ENCODE results near the gene CHIC1. TPM values are rescaled to one million over a fixed set of nuclear protein-coding genes. Genes with fewer than 3 reads are reported as not detected.
"Not testable (repeated sequence)": the region's sequence is repeated elsewhere in the genome, so short reads cannot be mapped to it uniquely, and the experiment has no call there.

CHIC1 gene
- total RNA-seq, 1 experiment from 2014 or later = 8.6 TPM

DNA sequence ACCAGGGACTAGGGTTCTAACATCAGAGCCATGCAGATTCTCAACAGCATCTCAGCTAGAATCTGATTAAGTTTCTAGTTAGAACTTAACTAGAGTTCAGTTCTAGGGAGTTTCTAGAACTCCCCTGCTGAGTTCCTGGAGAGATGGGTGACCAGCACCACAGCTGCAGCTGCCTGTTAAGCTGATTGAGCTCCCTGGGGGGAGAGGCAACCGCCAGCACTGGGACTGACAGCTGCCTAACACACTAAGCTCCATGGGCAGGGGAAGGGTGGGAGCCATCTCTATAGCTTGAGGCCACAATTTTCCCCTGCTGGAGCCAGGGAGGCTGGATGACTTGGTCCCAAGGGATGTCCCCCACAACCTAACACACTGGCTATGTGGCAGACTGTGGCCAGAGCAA, 84.2 kb downstream of the CHIC1 start:
- BruUV-seq (replicated peaks) = no TSS peak
- H3K27ac ChIP-seq = no peak overlapping the region
- no peak for TF ChIP-seq EZH2 (IDR thresholded peaks at IDR 0.05; ENCODE audit: low read depth)
- TF ChIP-seq, protein P1, sequence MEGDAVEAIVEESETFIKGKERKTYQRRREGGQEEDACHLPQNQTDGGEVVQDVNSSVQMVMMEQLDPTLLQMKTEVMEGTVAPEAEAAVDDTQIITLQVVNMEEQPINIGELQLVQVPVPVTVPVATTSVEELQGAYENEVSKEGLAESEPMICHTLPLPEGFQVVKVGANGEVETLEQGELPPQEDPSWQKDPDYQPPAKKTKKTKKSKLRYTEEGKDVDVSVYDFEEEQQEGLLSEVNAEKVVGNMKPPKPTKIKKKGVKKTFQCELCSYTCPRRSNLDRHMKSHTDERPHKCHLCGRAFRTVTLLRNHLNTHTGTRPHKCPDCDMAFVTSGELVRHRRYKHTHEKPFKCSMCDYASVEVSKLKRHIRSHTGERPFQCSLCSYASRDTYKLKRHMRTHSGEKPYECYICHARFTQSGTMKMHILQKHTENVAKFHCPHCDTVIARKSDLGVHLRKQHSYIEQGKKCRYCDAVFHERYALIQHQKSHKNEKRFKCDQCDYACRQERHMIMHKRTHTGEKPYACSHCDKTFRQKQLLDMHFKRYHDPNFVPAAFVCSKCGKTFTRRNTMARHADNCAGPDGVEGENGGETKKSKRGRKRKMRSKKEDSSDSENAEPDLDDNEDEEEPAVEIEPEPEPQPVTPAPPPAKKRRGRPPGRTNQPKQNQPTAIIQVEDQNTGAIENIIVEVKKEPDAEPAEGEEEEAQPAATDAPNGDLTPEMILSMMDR (conservative IDR thresholded peaks at IDR 0.05) = no peak
- H3K79me2 ChIP-seq (ENCODE audit: low read depth) = no peaks in the 10 kb centered on the region
- H3K36me3 ChIP-seq (ENCODE audit: low read depth) = no peaks in the 10 kb centered on the region
- H3K9me2 ChIP-seq (ENCODE audit: insufficient read depth) = no peaks in the 10 kb centered on the region
- H3K4me1 ChIP-seq (replicated peaks; ENCODE audit: insufficient read depth) = no peaks in the 10 kb centered on the region
- H3K27me3 ChIP-seq (ENCODE audit: insufficient read depth, low read depth) = no peaks in the 10 kb centered on the region
- intact Hi-C loops (cut with micrococcal nuclease; ENCODE audit: unreplicated experiment) = no loop called here
- DNase-seq = no peak
- H3K4me2 ChIP-seq = no peak overlapping the region
- no peaks in the 10 kb centered on the region for H4K20me1 ChIP-seq (ENCODE audit: insufficient read depth)
- no peaks in the 10 kb centered on the region for H3F3A ChIP-seq (ENCODE audit: insufficient read depth, low read depth)
- ChIA-PET CTCF (no interaction called here), POLR2A (ENCODE audit: unreplicated experiment) (no interaction called here)
- no peak overlapping the region for H3K4me3 ChIP-seq
- no peak overlapping the region for H2AFZ ChIP-seq
- H3K9me3 ChIP-seq (ENCODE audit: insufficient read depth, low read depth) = no peaks in the 10 kb centered on the region; the same call in 1 of the 2 replicates

DNA sequence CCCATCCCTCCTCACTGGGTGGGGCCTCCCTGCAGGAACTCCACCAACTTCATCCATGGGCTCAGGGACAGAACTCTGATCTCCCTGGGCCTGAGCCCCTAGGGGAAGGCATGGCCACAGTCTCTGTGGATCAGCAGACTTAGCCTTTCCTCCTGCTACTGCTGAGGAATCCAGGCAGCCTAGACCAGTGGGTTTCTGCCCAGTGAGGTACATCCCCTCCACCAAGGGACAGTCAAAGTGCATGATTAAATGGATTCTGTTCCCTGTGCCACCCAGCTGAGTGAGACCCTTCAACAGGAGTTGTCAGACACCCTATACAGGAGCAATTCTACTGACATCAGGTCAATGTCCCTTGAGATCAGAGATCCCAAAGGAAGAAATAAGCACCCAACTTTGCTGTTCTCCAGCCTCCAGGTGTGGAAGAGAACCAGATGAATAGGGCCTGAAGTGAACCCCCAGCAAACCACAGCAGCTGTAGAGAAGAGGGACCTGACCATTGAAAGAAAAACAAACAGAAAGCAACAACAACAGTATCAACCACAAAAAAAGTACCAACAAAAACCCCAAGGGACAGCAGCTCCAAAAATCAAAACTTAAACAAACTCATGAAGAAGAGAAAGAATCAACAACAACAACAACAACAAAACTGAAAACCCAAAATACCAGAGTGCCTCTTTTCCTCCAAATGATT, 84.8 kb downstream of the CHIC1 start:
- ChIA-PET POLR2A (ENCODE audit: unreplicated experiment) (no interaction called here), CTCF (no interaction called here)
- no peaks in the 10 kb centered on the region for H3K4me1 ChIP-seq (replicated peaks; ENCODE audit: insufficient read depth)
- no peak overlapping the region for H3K4me3 ChIP-seq
- no peak overlapping the region for H2AFZ ChIP-seq
- no peaks in the 10 kb centered on the region for H3K36me3 ChIP-seq (ENCODE audit: low read depth)
- no peaks in the 10 kb centered on the region for H3K27me3 ChIP-seq (ENCODE audit: insufficient read depth, low read depth)
- H3K79me2 ChIP-seq (ENCODE audit: low read depth) = no peaks in the 10 kb centered on the region
- no peak for DNase-seq
- H3K27ac ChIP-seq = no peak overlapping the region
- H3K9me3 ChIP-seq (ENCODE audit: insufficient read depth, low read depth) = no peaks in the 10 kb centered on the region; the same call in 1 of the 2 replicates
- no TSS peak for BruUV-seq (replicated peaks)
- TF ChIP-seq, protein P1 (conservative IDR thresholded peaks at IDR 0.05) = no peak
- TF ChIP-seq EZH2 (IDR thresholded peaks at IDR 0.05; ENCODE audit: low read depth) = no peak
- no peaks in the 10 kb centered on the region for H3F3A ChIP-seq (ENCODE audit: insufficient read depth, low read depth)
- no peaks in the 10 kb centered on the region for H3K9me2 ChIP-seq (ENCODE audit: insufficient read depth)
- no peak overlapping the region for H3K4me2 ChIP-seq
- intact Hi-C loops (cut with micrococcal nuclease; ENCODE audit: unreplicated experiment) = no loop called here
- H4K20me1 ChIP-seq (ENCODE audit: insufficient read depth) = no peaks in the 10 kb centered on the region

DNA sequence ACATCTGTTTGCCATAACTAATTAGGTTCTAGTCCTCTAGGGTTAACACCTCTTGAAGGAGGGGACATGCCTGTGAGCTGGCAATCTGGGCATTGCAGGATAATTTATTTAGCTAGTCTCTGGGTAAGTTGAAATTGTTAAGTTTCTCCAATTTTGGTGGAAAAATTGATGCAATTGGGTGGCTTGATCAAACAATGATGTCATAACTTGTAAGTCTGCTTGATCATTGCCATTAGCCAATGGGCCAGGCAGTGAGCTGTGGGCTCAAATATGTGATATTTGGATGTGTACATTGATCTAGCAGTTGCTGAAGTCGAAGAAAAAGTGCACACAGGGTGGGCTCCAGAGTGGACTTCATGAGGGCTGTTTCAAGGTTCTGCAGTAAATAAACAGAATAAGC, 98.3 kb downstream of the CHIC1 start:
- DNase-seq; BruUV-seq (replicated peaks); H3K36me3 ChIP-seq (ENCODE audit: low read depth); H3K27me3 ChIP-seq (ENCODE audit: insufficient read depth, low read depth); H3K4me3 ChIP-seq; H3K4me1 ChIP-seq (replicated peaks; ENCODE audit: insufficient read depth); intact Hi-C loops (cut with micrococcal nuclease; ENCODE audit: unreplicated experiment); H3K79me2 ChIP-seq (ENCODE audit: low read depth); H4K20me1 ChIP-seq (ENCODE audit: insufficient read depth); H3F3A ChIP-seq (ENCODE audit: insufficient read depth, low read depth); H3K4me2 ChIP-seq; H2AFZ ChIP-seq; H3K27ac ChIP-seq; POLR2A ChIA-PET (ENCODE audit: unreplicated experiment); H3K9me3 ChIP-seq (ENCODE audit: insufficient read depth, low read depth); H3K9me2 ChIP-seq (ENCODE audit: insufficient read depth); CTCF ChIA-PET: not testable (repeated sequence)

DNA sequence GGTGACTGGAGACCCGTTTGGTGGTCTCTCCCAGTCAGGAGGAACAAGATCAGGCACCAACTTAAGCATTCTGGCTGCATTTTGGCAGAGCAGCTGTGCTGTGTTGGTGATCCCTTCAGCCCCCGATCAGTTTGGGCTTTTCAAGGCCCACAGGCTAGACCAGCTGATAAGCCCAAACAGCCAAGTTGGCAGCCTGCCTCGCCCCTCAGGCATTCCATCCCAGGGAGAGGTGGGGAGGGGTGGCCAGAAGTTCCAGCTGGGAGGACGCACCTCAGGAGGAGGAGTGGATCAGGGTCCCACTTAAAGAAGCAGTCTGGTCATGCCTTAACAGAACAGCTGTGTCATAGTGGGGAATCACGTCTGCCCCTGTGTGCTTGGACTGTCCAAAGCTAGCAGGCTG, 105.8 kb downstream of the CHIC1 start:
- no peaks in the 10 kb centered on the region for H3F3A ChIP-seq (ENCODE audit: insufficient read depth, low read depth)
- POLR2A ChIA-PET (ENCODE audit: unreplicated experiment) = no interaction called here
- H3K79me2 ChIP-seq (ENCODE audit: low read depth) = no peaks in the 10 kb centered on the region
- H3K36me3 ChIP-seq (ENCODE audit: low read depth) = no peaks in the 10 kb centered on the region
- no peak for TF ChIP-seq EZH2 (IDR thresholded peaks at IDR 0.05; ENCODE audit: low read depth)
- CTCF ChIA-PET = no interaction called here
- H3K27ac ChIP-seq = no peak overlapping the region
- peaks cover 4% of the 10 kb centered on the region for H3K9me3 ChIP-seq (ENCODE audit: insufficient read depth, low read depth)
- intact Hi-C loops (cut with micrococcal nuclease; ENCODE audit: unreplicated experiment) = no loop called here
- no peaks in the 10 kb centered on the region for H4K20me1 ChIP-seq (ENCODE audit: insufficient read depth)
- no peaks in the 10 kb centered on the region for H3K9me2 ChIP-seq (ENCODE audit: insufficient read depth)
- BruUV-seq (replicated peaks) = no TSS peak
- H3K4me3 ChIP-seq = no peak overlapping the region
- no peaks in the 10 kb centered on the region for H3K27me3 ChIP-seq (ENCODE audit: insufficient read depth, low read depth)
- H3K4me1 ChIP-seq (replicated peaks; ENCODE audit: insufficient read depth) = no peaks in the 10 kb centered on the region
- H3K4me2 ChIP-seq = no peak overlapping the region
- DNase-seq = no peak
- H2AFZ ChIP-seq = no peak overlapping the region

Measured in PC-9 (cell line).